NCI-H446 treated with DMSO at 0.1 percent for 48 hours (cell line): Measurements from ENCODE around the gene DIP2A.

Experiments
- DNase-seq: peaks from one replicate; lab custom pipeline; 2025; lab: John Stamatoyannopoulos, UW

DIP2A gene

GRCh38 chr21:46596201-46596600, 137.5 kb downstream of the DIP2A start:
- DNase-seq: no peak

DNA sequence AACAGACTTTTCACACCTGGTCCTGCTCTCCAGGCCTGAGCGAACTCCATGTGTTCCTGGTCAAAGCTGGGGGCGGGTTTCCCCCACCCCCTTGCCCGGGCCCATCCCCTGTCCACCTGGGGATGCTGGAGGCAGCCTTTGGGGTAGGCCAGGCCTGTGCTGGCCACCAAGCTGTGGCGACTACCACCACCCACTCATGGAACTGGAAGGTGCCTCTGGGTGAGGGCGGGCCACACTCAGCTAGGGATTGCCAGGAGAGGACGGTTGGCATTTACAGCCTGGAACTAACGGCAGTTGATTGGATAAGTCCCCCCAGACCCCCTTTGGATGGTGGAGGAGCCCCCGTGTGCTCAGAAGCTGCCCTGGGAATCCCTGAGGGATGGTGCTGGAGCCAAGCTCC, 138.3 kb downstream of the DIP2A start:
- DNase-seq: no peak

- no peak for DNase-seq
These were observed 139.2 kb downstream of the DIP2A start for GRCh38 chr21:46597896-46598343.

DNA sequence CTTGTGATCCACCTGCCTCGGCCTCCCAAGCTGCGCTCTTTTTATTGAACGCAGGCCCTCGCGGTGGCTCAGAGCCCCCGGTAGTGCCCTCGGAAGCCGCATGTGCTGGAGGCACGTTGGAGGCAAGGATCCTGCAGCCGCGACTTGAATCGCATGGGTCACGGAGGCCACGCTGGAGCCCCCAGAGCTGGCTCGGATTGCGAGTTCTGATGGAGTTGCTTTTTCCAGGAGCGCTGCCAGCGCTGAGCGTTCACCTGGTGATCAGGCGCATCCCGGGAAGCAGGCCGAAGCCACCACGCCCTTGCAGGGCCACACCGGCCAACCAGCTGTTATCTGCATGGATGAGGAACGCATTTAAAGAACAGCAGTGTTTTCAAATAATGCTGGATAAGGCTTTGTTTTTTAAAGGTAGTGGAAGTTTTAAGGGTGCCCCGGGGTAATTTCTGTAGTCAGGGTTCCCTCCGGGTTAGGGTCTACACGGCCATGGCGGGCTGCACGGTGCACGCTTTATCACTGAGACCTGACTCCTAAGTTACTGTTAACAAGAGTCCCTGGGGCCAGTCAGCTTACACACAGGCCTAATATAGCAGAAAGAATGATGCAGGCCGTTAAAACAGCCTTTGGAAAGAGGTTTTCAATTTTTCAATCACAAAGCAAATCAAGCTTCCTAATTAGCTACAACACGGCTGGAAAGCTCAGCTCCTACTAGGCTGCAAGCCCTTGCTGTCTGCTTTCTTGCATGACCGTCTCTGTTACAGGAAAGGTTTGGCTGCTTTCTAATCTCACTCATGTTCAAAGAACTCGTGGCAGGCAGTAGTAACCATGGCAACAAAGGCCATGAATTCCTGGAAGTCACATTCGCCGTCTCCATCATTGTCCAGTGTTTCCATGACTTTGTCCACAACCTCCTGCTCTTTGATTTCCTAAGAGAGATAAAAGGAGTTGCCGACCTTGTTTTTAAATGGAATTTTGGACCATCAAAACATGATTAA, 140.2 kb downstream of the DIP2A start:
- DNase-seq: no peak

- DNase-seq: no peak
These were observed 141.6 kb downstream of the DIP2A start for GRCh38 chr21:46600305-46600704.

- no peak for DNase-seq
These were observed 142.3 kb downstream of the DIP2A start for GRCh38 chr21:46600978-46601377.

GRCh38 chr21:46603228-46603627, 144.5 kb downstream of the DIP2A start:
- DNase-seq: no peak

DNA sequence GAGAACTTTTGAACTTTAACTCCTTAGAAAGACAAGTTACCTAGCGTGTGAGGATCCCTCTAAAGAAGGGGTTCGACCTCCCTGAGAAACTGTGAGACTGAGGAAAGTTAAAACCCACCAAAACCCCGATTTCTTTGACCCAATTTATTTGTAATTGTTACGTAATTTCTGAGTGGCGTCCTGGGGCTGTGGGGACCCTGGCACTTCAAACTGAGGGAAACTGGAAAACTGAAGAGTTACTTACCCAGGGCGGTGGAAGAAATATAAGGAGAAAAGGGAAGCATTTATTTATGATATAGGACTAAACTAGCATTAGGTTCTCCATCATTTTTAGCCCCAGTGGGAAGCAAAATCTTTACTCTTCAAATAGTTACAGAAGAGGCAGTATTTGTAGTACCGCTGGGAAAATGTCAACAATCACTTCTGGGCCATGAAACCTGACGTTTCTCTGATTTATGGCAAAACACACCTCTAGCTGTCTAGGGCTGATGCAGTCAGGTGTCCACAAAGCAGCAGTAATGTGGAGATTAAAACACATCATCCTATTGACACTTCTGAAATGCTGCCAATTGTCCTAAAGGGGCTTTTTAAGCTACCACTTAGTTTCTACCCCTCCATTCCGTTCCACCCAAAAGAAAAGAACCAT, 145.8 kb downstream of the DIP2A start:
- no peak for DNase-seq

DNA sequence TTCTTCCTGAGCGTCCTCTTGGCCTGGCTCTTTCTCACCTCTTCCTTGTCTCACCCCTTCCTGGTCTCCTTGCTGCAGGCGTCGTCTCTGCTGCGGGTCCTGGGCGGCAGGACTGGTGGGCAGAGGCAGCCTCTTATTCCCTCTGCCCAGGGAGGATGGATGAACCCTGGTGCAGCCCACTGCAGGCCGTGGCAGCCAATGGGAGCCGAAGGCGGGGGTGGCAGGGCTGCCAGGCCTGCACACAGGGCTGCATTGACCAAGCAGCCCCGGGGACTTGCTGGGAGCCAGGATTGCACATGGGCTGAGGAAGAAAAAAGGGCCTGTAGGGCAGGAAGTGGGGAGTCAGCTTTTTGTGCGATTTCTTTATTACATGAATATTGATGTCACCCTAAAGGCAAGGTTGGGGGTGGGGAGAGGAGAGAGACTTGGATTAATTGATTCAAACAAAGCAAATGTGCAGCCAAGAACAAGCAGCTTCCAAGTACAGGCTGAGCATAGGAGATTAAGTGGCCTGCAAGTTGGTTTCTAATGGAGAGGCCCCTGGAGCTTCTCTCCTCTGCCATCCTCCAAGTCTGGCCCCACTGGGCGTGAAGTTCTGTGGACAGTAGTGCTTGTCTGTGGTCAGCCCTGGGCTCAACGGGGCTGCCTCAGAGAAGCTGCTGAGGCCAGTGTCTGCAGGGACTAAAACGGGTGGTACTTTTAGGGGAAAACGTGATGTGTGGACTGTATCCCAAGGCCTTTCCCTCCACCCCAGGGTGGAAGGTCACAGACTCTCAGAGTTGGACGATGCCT, 146.5 kb downstream of the DIP2A start, which contains the start of gene S100B:
Gene S100B (minus strand): TSS at position 108 of the 792 bp plus-strand sequence. CDS start 2,667 bp downstream, outside the sequence.
- no peak for DNase-seq

DNA sequence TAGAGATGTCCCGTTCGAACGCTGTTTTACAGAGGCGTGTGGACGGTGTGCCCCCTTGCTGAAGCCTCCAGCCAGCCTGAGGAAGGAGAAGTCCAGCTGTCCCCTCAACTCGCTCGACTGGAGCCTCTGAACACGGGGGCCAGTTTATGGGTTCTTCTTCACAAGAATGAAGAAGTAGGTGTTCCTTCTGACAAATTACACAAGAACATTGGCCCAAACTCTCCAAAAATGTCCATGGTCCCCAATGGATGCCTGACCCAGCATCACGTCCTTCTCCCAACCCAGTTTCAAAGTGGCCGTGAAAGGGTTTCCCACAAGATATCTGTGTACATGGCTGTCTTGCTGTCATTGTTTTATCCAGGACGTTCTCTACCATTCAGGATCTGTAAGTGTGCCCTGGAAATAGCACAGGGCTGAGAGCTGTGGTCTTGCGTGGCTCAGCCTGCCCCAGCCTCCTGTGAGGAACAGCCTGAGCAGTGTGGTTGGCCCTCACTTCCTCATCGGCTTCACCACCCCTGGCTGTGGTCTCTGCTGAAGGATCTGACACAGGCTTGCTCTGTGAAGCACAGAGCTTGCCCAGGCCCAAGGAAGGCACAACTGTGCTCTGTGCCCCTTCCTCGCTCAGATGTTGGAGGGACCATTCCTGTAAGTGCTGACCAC, 147.2 kb downstream of the DIP2A start:
- no peak for DNase-seq

DNA sequence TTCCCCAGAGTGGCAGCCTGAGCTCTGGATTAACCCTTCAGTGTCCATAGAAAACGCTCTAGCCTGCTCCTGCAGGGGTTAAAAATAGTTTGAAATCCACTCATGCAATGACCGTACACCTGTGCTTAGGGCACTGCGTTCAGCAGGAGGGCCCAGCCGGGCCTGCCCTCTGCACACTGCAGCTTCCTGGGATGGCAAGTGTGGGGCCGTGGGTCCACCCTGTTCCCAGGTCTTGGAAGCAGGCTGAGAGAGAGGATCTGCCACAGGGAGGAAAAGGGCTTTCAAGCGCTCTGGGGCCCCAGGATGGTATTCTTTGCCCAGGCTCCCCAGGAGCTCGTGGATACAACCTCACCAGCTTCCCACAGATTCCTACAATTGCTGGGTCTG, 147.7 kb downstream of the DIP2A start:
- no peak for DNase-seq

DNA sequence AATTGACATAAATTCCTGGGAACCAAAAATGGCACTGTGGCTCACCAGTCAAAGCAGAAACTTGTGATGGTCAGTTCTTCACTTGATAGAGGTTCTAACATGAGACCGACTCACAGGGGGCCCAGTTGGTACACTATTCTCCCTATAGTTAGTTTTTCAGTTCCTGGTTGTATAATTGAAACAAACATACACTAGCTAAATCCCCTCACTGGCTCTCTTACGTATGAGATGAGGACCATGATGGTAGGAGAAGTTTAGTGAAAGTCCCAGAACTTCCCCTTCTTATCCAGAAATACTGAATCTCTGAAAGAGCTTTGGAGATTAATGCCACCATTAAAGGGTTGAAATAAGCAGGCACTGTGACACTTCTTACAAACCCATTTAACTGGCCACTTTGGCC, 148.9 kb downstream of the DIP2A start:
- DNase-seq: no peak

DNA sequence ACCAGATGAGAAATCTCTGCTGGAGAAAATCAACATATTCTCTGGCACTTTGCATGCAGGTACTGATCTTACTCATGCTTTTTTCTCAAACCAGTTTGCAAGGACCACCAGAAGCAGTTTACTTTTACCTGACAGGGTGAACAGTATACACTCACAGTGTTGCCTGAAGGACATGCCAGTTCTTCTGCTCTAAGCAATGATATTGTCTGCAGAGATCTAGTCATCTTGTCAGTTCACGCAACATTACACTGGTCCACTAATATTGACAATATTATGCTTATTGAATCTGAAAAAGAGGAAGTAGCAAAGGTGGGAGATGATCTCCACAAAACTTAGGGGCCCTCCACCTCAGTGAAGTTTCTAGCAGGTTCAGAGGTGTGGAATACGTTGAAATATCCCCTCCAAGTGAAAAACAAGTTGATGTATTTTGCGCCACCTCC, 150.0 kb downstream of the DIP2A start:
- no peak for DNase-seq

- no peak for DNase-seq
These were observed 151.5 kb downstream of the DIP2A start for GRCh38 chr21:46610018-46610701.

DNA sequence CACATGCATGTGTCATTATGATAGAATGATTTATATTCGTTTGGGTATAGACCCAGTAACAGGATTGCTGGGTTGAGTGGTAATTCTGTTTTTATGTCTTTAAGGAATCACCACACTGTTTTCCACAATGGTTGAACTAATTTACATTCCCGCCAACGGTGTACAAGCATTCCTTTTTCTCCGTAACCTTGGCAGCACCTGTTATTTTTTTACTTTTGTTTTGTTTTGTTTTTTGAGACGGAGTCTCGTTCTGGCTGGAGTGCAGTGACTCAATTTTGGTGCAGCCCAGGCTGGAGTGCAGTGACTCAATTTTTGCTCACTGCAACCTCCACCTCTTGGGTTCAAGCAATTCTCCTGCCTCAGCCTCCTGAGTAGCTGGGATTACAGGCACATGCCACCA, 154.7 kb downstream of the DIP2A start:
- DNase-seq: no peak

DNA sequence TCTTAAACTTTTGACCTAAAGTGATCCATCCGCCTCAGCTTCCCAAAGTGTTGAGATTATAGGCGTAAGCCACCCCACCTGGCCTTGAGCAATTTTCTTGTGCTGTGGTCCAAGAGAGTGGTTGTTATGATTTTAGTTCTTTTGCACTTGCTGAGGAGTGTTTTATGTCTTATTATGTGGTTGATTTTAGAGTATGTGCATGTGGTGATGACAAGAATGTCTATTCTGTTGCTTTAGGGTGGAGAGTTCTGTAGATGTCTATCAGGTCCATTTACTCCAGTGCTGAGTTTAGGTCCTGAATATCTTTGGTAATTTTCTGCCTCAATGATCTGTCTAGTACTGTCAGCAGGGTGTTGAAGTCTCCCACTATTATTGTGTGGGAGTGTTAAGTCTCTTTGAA, 157.4 kb downstream of the DIP2A start:
- no peak for DNase-seq

DNA sequence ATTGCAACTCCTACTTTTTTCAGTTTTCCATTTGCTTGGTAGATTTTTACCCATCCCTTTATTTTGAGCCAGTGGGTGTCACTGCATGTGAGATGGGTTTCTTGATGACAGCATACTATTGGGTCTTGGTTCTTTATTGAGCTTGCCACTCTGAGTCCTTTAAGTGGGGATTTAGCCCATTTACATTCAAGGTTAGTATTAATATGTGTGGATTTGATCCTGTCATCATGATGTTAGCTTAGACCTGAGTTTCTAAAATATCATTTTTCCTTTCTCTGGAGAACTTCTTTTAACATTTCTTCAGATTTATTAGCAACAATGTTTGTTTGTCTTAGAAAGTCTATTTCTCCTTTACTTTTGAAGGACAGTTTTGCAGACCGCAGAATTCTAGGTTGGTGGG, 158.0 kb downstream of the DIP2A start:
- DNase-seq: no peak

DNA sequence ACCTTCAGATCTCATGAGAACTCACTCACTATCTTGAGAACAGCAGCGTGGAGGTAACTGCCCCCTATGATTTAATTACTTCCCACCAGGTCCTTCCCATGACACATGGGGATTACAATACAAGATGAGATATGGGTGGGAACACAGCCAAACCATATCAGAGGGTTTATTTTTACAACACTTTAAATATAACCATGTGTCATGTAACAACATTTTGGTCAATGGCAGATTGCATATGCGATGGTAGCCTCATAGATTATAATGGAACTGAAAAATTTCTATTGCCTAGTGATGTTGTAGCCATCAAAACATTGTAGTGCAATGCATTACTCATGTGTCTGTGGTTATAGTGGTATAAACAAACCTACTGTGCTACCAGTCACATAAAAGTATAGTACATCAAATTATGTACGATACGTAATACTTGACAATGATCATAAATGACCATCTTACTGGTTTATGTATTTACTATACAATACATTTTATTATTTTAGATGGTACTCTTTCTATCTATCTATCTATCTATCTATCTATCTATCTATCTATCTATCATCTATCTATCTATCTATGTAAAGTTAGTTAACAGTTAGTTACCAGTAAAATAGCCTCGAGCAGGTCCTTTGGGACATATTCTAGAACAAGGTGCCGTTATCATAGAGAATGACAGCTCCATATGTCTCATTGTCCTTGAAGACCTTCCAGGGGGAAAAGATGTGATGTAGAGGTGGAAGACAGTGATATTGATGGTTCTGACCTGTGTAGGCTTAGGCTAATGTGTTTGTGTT, 158.8 kb downstream of the DIP2A start:
- no peak for DNase-seq

- DNase-seq: no peak
These were observed 160.2 kb downstream of the DIP2A start for GRCh38 chr21:46618738-46619379.
